HG03342 (cell line): ENCODE data around the gene MIEF2.
A peak's percentile ranks its signal among the peaks of the same experiment; 100 is the strongest.

Experiments used
- ATAC-seq: cut with Tn5 transposase; IDR thresholded peaks from one replicate; pipeline ENCODE4 v1.9.1; 2021; ENCODE audit warnings: mild to moderate bottlenecking, moderate library complexity; ENCODE audit not compliant: unreplicated experiment

Gene MIEF2

GRCh38 chr17:18254888-18255649 is 5.4 kb upstream of the MIEF2 start:
- ATAC-seq: no peak

- no peak for ATAC-seq
These were observed 4.1 kb upstream of the MIEF2 start for GRCh38 chr17:18256351-18256750.

- ATAC-seq: no peak
These were observed 3.7 kb upstream of the MIEF2 start for GRCh38 chr17:18256776-18257175.

GRCh38 chr17:18257268-18257981 is 3.0 kb upstream of the MIEF2 start:
- no peak for ATAC-seq

- ATAC-seq: no peak
These were observed 2.5 kb upstream of the MIEF2 start for GRCh38 chr17:18257982-18258355.

GRCh38 chr17:18258356-18259038 is 2.0 kb upstream of the MIEF2 start, which contains the start of gene FLII:
TSS of gene FLII (minus strand) at chr17:18258738. CDS start at chr17:18258690, 48 bp downstream.
- ATAC-seq: peak; percentile 26

GRCh38 chr17:18259621-18260331 is 686 bp upstream of the MIEF2 start:
- no peak for ATAC-seq

- ATAC-seq: peak; percentile 10
These were observed 669 bp downstream of the MIEF2 start for GRCh38 chr17:18261146-18261515.

GRCh38 chr17:18261659-18262058 is 1.2 kb downstream of the MIEF2 start:
- ATAC-seq: no peak

- ATAC-seq: no peak
These were observed 1.6 kb downstream of the MIEF2 start for GRCh38 chr17:18262111-18262510.

- no peak for ATAC-seq
These were observed 2.2 kb downstream of the MIEF2 start for GRCh38 chr17:18262641-18263040.

- no peak for ATAC-seq
These were observed 3.6 kb downstream of the MIEF2 start for GRCh38 chr17:18263885-18264682.

GRCh38 chr17:18267366-18267765 is 6.9 kb downstream of the MIEF2 start:
- ATAC-seq: no peak

- ATAC-seq: no peak
These were observed 7.7 kb downstream of the MIEF2 start for GRCh38 chr17:18267927-18268711.

GRCh38 chr17:18270046-18270931 is 9.8 kb downstream of the MIEF2 start:
- no peak for ATAC-seq

GRCh38 chr17:18277076-18277475 is 16.6 kb downstream of the MIEF2 start:
- ATAC-seq: no peak

- ATAC-seq: no peak
These were observed 18.4 kb downstream of the MIEF2 start for GRCh38 chr17:18278867-18279266.

GRCh38 chr17:18280249-18280648 is 19.8 kb downstream of the MIEF2 start:
- ATAC-seq: no peak
